Gastroesophageal sphincter (tissue), 3 donors: ENCODE results near the gene LAMB4.

Source experiments
- CTCF ChIP-seq, 4 experiments: fragments of 200-600 bp in 2 of 4; fragments of 450-650 bp in 2 of 4; sonication (generic) in 1 of 4; IDR thresholded peaks; one replicate each; pipeline ENCODE4 v1.5.1; 2017 to 2019; ENCODE audit warnings: antibody characterized with exemption in 4 of 4, mild to moderate bottlenecking in 2 of 4, moderate library complexity in 2 of 4
- EP300 ChIP-seq: sonication (generic); formaldehyde crosslinking; IDR thresholded peaks from one replicate; pipeline ENCODE4 v1.6.1; 2017; ENCODE audit warnings: antibody characterized with exemption, mild to moderate bottlenecking
- POLR2A ChIP-seq, 2 donors: fragments of 450-650 bp; IDR thresholded peaks; one replicate each; pipeline ENCODE4 v1.6.1; 2017; ENCODE audit warnings: antibody characterized with exemption in 2 of 2, mild to moderate bottlenecking in 2 of 2, moderate library complexity in 1 of 2
- POLR2AphosphoS5 ChIP-seq: sonication (generic); formaldehyde crosslinking; IDR thresholded peaks from one replicate; pipeline ENCODE4 v1.6.1; 2017; ENCODE audit warnings: antibody characterized with exemption

DNA sequence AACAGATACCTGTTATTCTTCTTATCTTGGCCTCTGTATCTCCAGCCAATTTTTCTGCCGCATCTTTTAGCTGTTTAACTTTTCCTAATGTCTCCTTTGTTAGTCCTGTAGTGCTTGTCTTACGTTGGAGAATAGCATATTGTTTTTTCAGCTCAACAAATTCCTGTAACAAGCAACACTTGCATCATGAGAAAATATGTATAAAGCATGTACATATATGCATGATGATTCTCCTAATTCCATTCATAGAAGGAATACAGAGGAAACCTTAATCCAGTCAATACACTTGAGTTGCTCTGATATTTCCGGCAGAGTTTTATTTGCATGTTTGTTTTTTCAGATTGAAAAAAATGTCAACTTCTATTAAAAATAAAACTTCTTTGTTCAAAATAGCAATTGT lies 101.1 kb downstream of the LAMB4 start:
- no peak for TF ChIP-seq CTCF (IDR thresholded peaks at IDR 0.05)
- TF ChIP-seq POLR2AphosphoS5, result no peak
- no peak for TF ChIP-seq POLR2A (IDR thresholded peaks at IDR 0.05)
- no peak for TF ChIP-seq EP300
